ENCODE measurements around the gene PACRG. TPM values are rescaled to one million over a fixed set of nuclear protein-coding genes. Genes with fewer than 3 reads are reported as not detected.

The PACRG gene
- total and polyA plus RNA-seq, 10 of the 15 experiments (the other 5 are each of a cell fraction or from before 2014, with no cell fraction given) = not detected

- Histone ChIP-seq H3K4me1 (ENCODE audit: control insufficient read depth, insufficient read depth, low read length) (no peaks in the 10 kb centered on the region), H3K36me3 (ENCODE audit: control insufficient read depth in 2 of 2, insufficient read depth in 2 of 2, low read length in 1 of 2) (no peaks in the 10 kb centered on the region), H3K9me3 (replicated peaks; ENCODE audit: control insufficient read depth, insufficient read depth, low read length) (no peaks in the 10 kb centered on the region; the same call in 2 of the 3 replicates), H3K4me2 (ENCODE audit: control insufficient read depth, insufficient read depth) (no peak overlapping the region), H3K27me3 (replicated peaks in 1 of 2; ENCODE audit: control insufficient read depth in 2 of 2, insufficient read depth in 2 of 2, low read length in 1 of 2) (no peaks in the 10 kb centered on the region), H4K20me1 (ENCODE audit: control insufficient read depth, insufficient read depth) (no peaks in the 10 kb centered on the region), H3K27ac (ENCODE audit: control insufficient read depth, insufficient read depth) (no peak overlapping the region), H3K9ac (ENCODE audit: control insufficient read depth, insufficient read depth, low read length) (no peak overlapping the region), H2AFZ (ENCODE audit: control insufficient read depth, low read depth, low read length) (no peak overlapping the region), H3K79me2 (ENCODE audit: control insufficient read depth, insufficient read depth, low read length) (no peaks in the 10 kb centered on the region), H3K4me3 (no peak overlapping the region)
- SMC1A ChIA-PET (ENCODE audit: uncharacterized antibody, unreplicated experiment) = no interaction called here
- RAD21 ChIA-PET (ENCODE audit: unreplicated experiment) = no interaction called here
- POLR2A ChIA-PET = no interaction called here
- in situ Hi-C loops (cut with MboI) = no loop called here
- no peak for TF ChIP-seq MEF2B (IDR thresholded peaks at IDR 0.05; ENCODE audit: partially characterized antibody, poor library complexity, severe bottlenecking)
- intact Hi-C loops (cut with micrococcal nuclease; ENCODE audit: unreplicated experiment) = no loop called here
- no TSS peak for BruUV-seq (replicated peaks)
- no peak for FAIRE-seq
- CTCF ChIA-PET = interaction anchor here (0.6 kb wide), 1 partner anchor 384 kb away, joined by 3 read pairs; no protein-coding TSS in a partner anchor
- no peak for ATAC-seq
- no peak for DNase-seq (ENCODE audit: low read depth, low spot score)
- whole genome bisulfite sequencing (ENCODE audit: insufficient coverage, insufficient replicate concordance, low lambda C conversion rate, missing lambda C conversion rate) = 0% methylated on average over 1 of the region's 1 CpG
Measured at GRCh38 chr6:162934844-162935243, 207.1 kb downstream of the PACRG start.

- in situ Hi-C loops (cut with MboI) = no loop called here
- BruUV-seq (replicated peaks) = no TSS peak
- 51% methylated on average over 5 of the region's 5 CpGs for WGBS (ENCODE audit: insufficient coverage, insufficient replicate concordance, low lambda C conversion rate, missing lambda C conversion rate)
Measured at GRCh38 chr6:162940426-162940825, 212.7 kb downstream of the PACRG start.

More at GRCh38 chr6:162940426-162940825, 212.7 kb downstream of the PACRG start:
- ChIA-PET CTCF (no interaction called here), POLR2A (no interaction called here), RAD21 (ENCODE audit: unreplicated experiment) (no interaction called here), SMC1A (ENCODE audit: uncharacterized antibody, unreplicated experiment) (no interaction called here)
- H3K27ac ChIP-seq (ENCODE audit: control insufficient read depth, insufficient read depth) = no peak overlapping the region
- H3K79me2 ChIP-seq (ENCODE audit: control insufficient read depth, insufficient read depth, low read length) = no peaks in the 10 kb centered on the region
- H3K36me3 ChIP-seq (ENCODE audit: control insufficient read depth in 2 of 2, insufficient read depth in 2 of 2, low read length in 1 of 2) = no peaks in the 10 kb centered on the region
- intact Hi-C loops (cut with micrococcal nuclease; ENCODE audit: unreplicated experiment) = no loop called here
- H3K9ac ChIP-seq (ENCODE audit: control insufficient read depth, insufficient read depth, low read length) = no peak overlapping the region
- no peak overlapping the region for H3K4me3 ChIP-seq
- no peaks in the 10 kb centered on the region for H4K20me1 ChIP-seq (ENCODE audit: control insufficient read depth, insufficient read depth)
- no peak overlapping the region for H3K4me2 ChIP-seq (ENCODE audit: control insufficient read depth, insufficient read depth)
- no peak overlapping the region for H2AFZ ChIP-seq (ENCODE audit: control insufficient read depth, low read depth, low read length)
- no peaks in the 10 kb centered on the region for H3K4me1 ChIP-seq (ENCODE audit: control insufficient read depth, insufficient read depth, low read length)
- TF ChIP-seq ZNF592 (IDR thresholded peaks at IDR 0.05) = no peak
- no peak for TF ChIP-seq ZNF384 (IDR thresholded peaks at IDR 0.05; ENCODE audit: borderline replicate concordance, low read depth, low read length)
- TF ChIP-seq JUNB (IDR thresholded peaks at IDR 0.05) = no peak
- TF ChIP-seq NR2F1 (conservative IDR thresholded peaks at IDR 0.05) = no peak
- TF ChIP-seq RUNX3 (IDR thresholded peaks at IDR 0.05; ENCODE audit: low read length) = no peak
- TF ChIP-seq GATAD2B (conservative IDR thresholded peaks at IDR 0.05; ENCODE audit: low read depth) = no peak
- no peaks in the 10 kb centered on the region for H3K9me3 ChIP-seq (replicated peaks; ENCODE audit: control insufficient read depth, insufficient read depth, low read length)
- no peak for ATAC-seq
- no peaks in the 10 kb centered on the region for H3K27me3 ChIP-seq (replicated peaks in 1 of 2; ENCODE audit: control insufficient read depth in 2 of 2, insufficient read depth in 2 of 2, low read length in 1 of 2)
- no peak for DNase-seq (ENCODE audit: low read depth, low spot score)
- FAIRE-seq = no peak
